Mammary epithelial cell (primary cell): ENCODE measurements around the gene FTSJ3.

Experiments
- EZH2 ChIP-seq: IDR thresholded peaks from 2 replicates; pipeline ENCODE4 v1.6.1; 2012; ENCODE audit warnings: low read length, inconsistent platforms, borderline replicate concordance
- TF ChIP-seq, protein P1 (sequence below), 2 donors: IDR thresholded peaks in 1 of 2; conservative IDR thresholded peaks in 1 of 2; 2 replicates each; pipeline ENCODE4 v1.5.1; 2011 to 2012; ENCODE audit warnings: inconsistent platforms in 2 of 2, low read length in 2 of 2, mild to moderate bottlenecking in 2 of 2, control low read depth in 1 of 2, low read depth in 1 of 2; ENCODE audit not compliant: insufficient read depth in 1 of 2; ENCODE audit errors: extremely low read depth in 1 of 2

DNA sequence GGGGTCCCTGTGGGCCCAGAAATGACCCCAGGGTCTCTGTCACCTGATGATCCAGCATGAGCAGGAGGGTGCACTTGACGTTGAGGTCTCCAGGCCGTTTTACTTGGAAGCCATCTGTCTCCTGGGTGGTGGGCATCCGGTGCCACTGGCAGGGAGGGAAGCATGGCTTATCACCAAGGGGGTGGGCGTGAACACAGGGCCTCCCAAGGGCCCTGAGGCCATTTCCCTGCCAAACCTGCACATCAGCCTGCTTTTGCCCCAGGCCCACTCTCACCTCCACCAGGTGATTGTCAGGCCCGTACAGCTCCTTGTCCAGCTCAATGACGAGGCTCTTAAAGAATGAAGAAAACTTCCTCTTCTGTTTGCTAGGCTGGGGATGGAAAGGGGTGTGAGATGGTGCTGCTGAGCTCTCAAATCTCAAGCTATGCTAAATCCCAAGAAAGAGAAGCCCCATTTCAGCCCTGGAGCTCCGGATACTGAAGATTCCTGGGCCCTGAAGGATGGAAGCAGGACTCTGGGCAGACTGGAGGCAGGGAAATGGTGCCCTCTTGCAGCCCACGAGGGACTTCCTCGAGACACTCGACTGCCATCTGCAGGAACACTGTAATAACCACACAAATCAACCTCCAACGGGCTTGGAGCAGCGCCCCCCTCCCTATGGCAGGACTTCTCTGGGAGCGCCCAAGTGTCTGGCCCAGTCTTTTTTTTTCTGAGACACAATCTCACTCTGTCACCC, 7.1 kb upstream of the FTSJ3 start:
- no peak for TF ChIP-seq EZH2
- TF ChIP-seq, protein P1, sequence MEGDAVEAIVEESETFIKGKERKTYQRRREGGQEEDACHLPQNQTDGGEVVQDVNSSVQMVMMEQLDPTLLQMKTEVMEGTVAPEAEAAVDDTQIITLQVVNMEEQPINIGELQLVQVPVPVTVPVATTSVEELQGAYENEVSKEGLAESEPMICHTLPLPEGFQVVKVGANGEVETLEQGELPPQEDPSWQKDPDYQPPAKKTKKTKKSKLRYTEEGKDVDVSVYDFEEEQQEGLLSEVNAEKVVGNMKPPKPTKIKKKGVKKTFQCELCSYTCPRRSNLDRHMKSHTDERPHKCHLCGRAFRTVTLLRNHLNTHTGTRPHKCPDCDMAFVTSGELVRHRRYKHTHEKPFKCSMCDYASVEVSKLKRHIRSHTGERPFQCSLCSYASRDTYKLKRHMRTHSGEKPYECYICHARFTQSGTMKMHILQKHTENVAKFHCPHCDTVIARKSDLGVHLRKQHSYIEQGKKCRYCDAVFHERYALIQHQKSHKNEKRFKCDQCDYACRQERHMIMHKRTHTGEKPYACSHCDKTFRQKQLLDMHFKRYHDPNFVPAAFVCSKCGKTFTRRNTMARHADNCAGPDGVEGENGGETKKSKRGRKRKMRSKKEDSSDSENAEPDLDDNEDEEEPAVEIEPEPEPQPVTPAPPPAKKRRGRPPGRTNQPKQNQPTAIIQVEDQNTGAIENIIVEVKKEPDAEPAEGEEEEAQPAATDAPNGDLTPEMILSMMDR (conservative IDR thresholded peaks at IDR 0.05 in 1 of 2, IDR thresholded peaks at IDR 0.05 in 1 of 2; ENCODE audit: extremely low read depth in 1 of 2, insufficient read depth in 1 of 2, low read depth in 1 of 2, low read length in 2 of 2): peak; percentile 76
